GM12865 (cell line): ENCODE results near the gene CRYBG2.

Experiments used
- DNase-seq: peaks from one replicate; pipeline ENCODE4 v3.0.0; 2010; ENCODE audit warnings: low read depth
- H3K4me3 ChIP-seq: 2 replicates; pipeline ENCODE4 v1.5.1; 2011; ENCODE audit warnings: mild to moderate bottlenecking, low read depth, low read length, control low read depth
- CTCF ChIP-seq: IDR thresholded peaks from 2 replicates; pipeline ENCODE4 v1.5.1; 2011; ENCODE audit warnings: low read length, control low read depth, low read depth, inconsistent platforms; ENCODE audit not compliant: insufficient read depth; ENCODE audit errors: missing control alignments

CRYBG2 gene, protein sequence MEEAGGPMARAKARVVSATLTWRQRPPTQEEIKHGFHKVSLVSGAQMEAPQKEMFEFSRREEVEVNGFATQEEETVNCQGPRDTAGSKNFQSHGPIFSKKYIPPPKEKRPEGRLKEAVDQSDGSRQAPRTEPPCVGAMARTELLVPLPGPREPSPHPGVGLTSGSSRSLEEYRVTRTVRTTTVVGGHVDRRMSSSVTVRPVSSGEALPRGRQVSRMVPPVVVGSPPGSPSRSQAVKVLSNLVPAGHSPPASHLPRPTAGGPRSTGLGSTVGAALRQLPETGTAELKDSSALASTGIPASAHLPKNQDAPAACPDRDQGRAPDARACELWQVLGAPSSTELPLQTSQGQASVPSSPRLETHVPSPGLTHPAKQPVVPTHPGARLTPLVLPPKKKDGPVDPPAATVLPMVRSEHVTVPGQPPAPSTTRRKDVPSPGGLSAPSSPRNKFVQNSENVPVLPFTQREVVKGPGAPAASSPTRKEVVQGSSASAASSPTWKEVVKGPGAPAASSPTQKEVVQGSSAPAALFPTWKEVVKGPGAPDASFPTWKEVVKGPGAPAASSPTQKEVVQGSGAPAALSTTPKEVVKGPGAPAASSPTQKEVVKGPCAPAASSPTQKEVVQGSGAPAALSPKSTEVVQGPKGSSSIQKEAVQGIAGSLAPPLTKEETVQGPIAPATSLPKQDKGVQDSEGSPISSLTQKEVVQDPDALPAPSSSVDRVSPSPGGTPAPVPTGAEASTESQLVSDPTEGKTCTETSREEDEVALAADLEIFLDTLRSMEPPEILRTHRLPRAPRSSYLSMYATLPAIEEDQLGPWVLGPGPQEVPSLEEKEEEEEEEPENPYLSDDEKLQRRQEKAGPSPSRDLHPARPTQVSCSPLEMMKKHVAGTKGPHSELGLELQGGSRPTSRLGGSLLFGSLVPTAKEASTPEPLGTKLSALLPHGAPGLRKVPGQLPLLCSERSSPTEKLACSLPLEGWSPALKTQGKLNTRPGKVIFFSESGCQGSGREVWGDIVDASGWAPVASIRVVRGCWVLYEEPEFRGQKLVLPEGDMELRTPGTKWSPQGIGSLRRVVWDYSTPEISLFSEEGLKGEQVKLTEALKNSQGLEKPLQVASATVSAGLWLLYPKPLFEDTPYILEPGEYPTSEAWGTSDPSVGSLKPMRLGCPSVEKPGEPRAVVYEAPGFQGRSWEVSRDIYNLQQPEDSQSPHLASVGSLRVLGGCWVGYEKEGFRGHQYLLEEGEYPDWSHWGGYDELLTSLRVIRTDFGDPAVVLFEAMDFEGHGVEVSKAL (N-terminal part only)

DNA sequence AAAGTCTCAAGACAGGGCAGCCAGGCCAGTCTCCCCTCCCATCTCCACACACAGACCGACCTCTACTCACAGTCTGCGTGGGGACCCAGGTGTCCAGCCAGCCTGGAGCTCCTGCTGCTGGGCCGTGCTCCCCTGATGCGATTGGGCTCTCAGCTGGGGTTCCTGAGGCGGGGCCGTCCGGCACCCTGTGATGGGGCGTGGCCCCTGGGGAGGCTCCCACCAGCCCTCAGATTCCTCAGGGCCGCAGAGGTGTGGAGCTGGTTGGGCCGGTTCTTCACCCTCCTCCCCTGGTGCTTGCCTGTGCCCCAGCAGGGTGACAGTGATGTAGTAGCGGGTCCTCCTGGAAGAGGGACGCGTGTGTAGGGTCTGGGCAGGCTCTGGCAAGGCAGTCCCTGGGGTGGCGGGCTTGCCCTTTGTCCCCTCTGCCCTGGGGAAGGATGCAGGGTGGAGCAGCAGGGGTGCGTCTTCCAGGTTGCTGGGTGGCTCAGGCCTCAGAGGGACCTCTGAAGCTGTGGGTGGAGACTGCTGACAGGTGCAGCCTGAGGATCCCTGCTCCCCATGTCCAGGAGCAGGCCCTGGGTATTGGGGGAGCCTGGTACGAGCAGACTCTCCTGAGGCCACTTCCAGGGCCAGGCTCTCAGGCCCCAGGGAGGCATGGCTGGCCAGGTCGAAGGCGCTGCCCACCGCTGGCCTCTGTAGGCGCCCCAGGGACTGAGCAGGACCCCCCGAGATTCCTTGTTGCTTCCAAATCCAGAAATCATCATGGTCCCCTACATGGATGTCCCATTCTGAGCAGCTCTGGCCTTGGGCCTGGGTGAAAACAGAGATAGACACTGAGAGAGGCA lies at the start of gene CRYBG2:
CRYBG2 (minus strand) TSS at position 155 of the 845 bp plus-strand sequence. CDS start 7,473 bp downstream, outside the sequence.
- H3K4me3 ChIP-seq: no peak within 1 kb of the TSS
- TF ChIP-seq CTCF: no peak

GRCh38 chr1:26403656-26404055 lies 49.7 kb upstream of the CRYBG2 start:
- TF ChIP-seq CTCF: no peak
- H3K4me3 ChIP-seq: no peak overlapping the region
- DNase-seq: no peak

More for the DNA sequence above, at the start of gene CRYBG2:
- DNase-seq: no peak

- no peak for DNase-seq
- no peak overlapping the region for H3K4me3 ChIP-seq
- no peak for TF ChIP-seq CTCF
These were observed 48.0 kb upstream of the CRYBG2 start for GRCh38 chr1:26401891-26402290.

DNA sequence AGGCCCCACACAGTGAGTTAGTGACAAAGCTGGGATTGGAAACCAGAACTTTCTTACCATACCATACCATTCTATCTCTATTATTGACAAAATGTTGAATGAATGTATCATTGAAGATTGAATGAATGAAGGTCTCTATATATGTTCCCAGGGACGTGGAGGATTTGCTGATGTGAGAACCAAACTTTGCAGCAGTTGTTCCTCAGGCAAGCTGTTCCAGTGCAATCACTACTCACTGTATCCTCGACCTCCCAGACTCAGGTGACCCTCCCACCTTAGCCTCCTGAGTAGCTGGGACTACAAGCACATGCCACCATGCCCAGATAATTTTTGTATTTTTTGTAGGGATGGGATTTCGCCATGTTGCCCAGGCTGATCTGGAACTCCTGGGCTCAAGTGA lies 45.1 kb upstream of the CRYBG2 start:
- TF ChIP-seq CTCF: no peak
- DNase-seq: no peak
- no peak overlapping the region for H3K4me3 ChIP-seq

DNA sequence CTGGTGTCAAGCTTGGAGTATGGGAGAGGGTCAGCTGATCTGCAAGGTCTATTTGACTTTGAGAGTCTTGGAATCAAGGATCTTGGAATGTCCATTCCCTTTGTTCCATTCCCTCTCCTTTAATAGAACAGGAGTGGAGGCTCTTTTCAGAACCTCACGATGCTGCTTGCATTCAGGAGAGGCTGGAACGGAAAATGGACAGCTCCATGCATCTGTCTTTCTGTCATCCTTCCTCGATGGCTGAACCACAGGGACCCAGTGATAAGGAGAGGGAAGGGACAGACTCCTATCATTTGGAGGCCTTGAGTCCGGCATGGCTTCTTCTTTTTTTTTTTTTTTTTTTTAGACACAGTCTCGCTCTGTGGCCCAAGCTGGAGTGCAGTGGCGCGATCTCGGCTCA lies 41.8 kb upstream of the CRYBG2 start:
- no peak for DNase-seq
- H3K4me3 ChIP-seq: no peak overlapping the region
- no peak for TF ChIP-seq CTCF

GRCh38 chr1:26391450-26391849 lies 37.5 kb upstream of the CRYBG2 start:
- peak; percentile 46 for DNase-seq
- H3K4me3 ChIP-seq: no peak overlapping the region
- TF ChIP-seq CTCF: peak; percentile 61
